Muscle layer of colon (tissue), 2 donors: ENCODE data around the gene SOSTDC1.

ENCODE experiments used
- H3K27ac ChIP-seq: one replicate; pipeline ENCODE4 v1.7.0; 2013; ENCODE audit warnings: low read depth, mild to moderate bottlenecking, low read length, moderate library complexity
- H3K27me3 ChIP-seq, 2 donors: one replicate each; pipeline ENCODE4 v1.7.0; 2013; ENCODE audit warnings: low read length in 2 of 2, mild to moderate bottlenecking in 2 of 2; ENCODE audit not compliant: insufficient read depth in 2 of 2, control insufficient read depth in 1 of 2
- H3K36me3 ChIP-seq: one replicate; pipeline ENCODE4 v1.7.0; 2013; ENCODE audit warnings: mild to moderate bottlenecking, low read length; ENCODE audit not compliant: insufficient read depth
- H3K4me1 ChIP-seq: one replicate; pipeline ENCODE4 v1.7.0; 2013; ENCODE audit warnings: mild to moderate bottlenecking, low read length; ENCODE audit not compliant: insufficient read depth
- H3K4me3 ChIP-seq, 2 donors: one replicate each; pipeline ENCODE4 v1.7.0; 2013; ENCODE audit warnings: low read length in 2 of 2, low read depth in 1 of 2, mild to moderate bottlenecking in 1 of 2, moderate library complexity in 1 of 2
- H3K9ac ChIP-seq: one replicate; pipeline ENCODE4 v1.7.0; 2013; ENCODE audit warnings: low read length
- H3K9me3 ChIP-seq: one replicate; pipeline ENCODE4 v1.7.0; 2013; ENCODE audit warnings: mild to moderate bottlenecking, low read length
- donor health status: abdominal sarcoma.
- donor health status: Adenocarcinoma of cecum.

The SOSTDC1 gene

DNA sequence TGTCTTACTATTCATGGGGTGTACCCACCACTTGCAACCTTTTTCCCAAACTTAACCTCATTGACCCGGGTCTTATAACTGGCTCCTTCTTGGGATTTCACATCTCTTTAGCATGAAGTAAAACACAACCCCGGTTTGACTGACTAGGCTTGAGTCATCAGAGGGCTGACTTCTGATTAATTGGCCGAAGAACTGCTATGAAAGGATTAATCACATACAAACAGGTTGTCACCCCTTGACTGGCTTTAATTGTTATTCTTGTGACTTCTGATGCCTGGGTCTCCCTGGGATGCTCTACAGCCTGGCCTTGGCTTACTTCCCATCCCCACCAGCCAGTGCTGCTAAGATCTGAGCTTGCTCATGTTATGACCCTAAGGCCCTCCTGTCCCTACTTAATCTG is 35.4 kb downstream of the SOSTDC1 start:
- no peaks in the 10 kb centered on the region for H3K36me3 ChIP-seq
- no peak overlapping the region for H3K9ac ChIP-seq
- no peaks in the 10 kb centered on the region for H3K27me3 ChIP-seq
- no peak overlapping the region for H3K4me3 ChIP-seq
- no peaks in the 10 kb centered on the region for H3K4me1 ChIP-seq
- H3K27ac ChIP-seq: no peak overlapping the region
- H3K9me3 ChIP-seq: no peaks in the 10 kb centered on the region

- Histone ChIP-seq H3K27me3 (no peaks in the 10 kb centered on the region), H3K36me3 (no peaks in the 10 kb centered on the region), H3K4me1 (no peaks in the 10 kb centered on the region), H3K4me3 (no peak overlapping the region), H3K27ac (no peak overlapping the region), H3K9me3 (no peaks in the 10 kb centered on the region), H3K9ac (no peak overlapping the region)
These were observed 36.9 kb downstream of the SOSTDC1 start for GRCh38 chr7:16428672-16429071.

DNA sequence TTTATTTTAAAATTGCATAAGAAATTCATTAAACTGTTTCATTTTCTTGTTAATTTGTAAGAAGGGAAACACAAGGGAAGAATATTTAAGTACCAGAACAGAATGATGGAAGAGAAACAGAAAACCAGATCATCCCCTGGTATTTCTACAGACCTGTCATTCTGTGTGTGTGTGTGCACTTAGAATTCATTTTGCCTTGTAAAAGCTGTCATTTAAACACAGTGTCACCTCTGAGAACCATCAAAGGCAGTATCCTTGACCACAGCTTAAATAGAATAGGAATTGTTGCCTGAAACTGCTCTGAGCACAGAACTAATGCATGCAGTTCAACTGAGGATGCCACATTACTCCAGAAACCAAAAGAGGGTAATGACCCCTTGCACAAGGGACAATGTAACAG is 37.4 kb downstream of the SOSTDC1 start:
- no peaks in the 10 kb centered on the region for H3K36me3 ChIP-seq

DNA sequence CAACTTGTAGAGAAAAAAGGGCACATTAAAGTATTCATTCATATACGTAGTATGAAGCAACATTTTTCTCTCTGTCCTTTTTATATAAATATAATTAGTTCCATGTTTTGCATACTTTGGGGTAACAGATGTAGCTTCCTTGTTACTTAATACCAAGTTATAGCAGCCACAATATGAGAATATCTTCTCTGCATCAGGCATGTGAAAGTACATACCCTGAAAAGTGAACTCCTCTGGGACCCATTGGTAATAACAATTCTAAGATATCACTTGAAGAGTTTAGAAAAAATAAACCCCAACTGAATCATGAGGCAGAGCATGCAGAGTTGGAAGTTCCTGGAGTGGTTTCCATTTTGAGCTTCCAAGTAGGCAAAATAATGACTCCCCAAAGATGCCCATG is 41.8 kb downstream of the SOSTDC1 start:
- Histone ChIP-seq H3K9me3 (no peaks in the 10 kb centered on the region), H3K4me1 (peaks cover 24% of the 10 kb centered on the region), H3K27me3 (no peaks in the 10 kb centered on the region), H3K4me3 (no peak overlapping the region), H3K9ac (no peak overlapping the region), H3K36me3 (no peaks in the 10 kb centered on the region), H3K27ac (no peak overlapping the region)

More for the DNA sequence above, 37.4 kb downstream of the SOSTDC1 start:
- no peak overlapping the region for H3K27ac ChIP-seq
- no peaks in the 10 kb centered on the region for H3K4me1 ChIP-seq
- H3K9me3 ChIP-seq: no peaks in the 10 kb centered on the region
- no peak overlapping the region for H3K4me3 ChIP-seq
- H3K27me3 ChIP-seq: no peaks in the 10 kb centered on the region
- no peak overlapping the region for H3K9ac ChIP-seq

GRCh38 chr7:16422917-16423316 is 42.6 kb downstream of the SOSTDC1 start:
- Histone ChIP-seq H3K27ac (peak overlapping the region; percentile 13), H3K9ac (no peak overlapping the region), H3K9me3 (no peaks in the 10 kb centered on the region), H3K4me3 (no peak overlapping the region), H3K36me3 (no peaks in the 10 kb centered on the region), H3K4me1 (peaks cover 24% of the 10 kb centered on the region), H3K27me3 (no peaks in the 10 kb centered on the region)

- Histone ChIP-seq H3K27me3 (no peaks in the 10 kb centered on the region), H3K9me3 (no peaks in the 10 kb centered on the region), H3K27ac (peak overlapping the region; percentile 94), H3K4me3 (peak overlapping the region in 1 of 2 donors; percentile 65), H3K9ac (peak overlapping the region; percentile 59), H3K4me1 (peaks cover 24% of the 10 kb centered on the region), H3K36me3 (no peaks in the 10 kb centered on the region)
These were observed 43.5 kb downstream of the SOSTDC1 start for GRCh38 chr7:16422103-16422435.

DNA sequence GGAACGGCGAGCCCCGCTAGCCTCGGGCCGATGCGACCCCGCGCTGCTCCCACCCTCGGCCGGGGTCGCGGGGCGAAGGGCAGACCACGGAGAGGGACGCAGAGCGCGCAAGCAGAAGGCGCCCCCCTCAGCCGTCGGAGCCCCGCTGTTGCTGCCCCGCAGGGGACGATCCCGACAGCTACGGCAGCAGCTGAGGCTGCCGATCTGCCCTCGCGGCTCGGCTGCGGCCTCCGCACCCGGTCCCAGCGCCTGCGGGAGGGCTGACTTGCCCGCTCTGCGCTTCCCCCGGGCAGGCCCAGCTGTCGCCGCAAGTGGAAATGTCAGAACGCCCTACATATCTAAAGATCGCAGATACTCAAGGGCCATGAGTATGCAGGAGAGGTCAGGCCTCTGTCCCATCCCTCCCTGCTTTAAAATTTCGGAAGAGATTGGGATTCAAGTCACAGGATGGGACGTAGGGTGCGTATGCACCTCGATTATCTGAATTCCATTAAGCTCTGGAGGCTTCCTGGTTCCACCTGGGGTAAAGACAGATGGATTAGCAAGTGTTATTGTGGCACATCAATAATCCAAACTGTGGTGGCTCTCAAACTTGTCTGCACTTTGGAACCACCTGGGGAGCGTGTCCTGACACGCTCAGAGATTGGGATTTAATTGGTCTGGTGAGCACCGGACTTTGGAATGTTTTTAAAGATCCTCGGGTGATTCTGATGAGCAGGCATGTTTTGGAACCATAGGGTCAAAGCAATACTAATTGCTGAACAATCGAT is 44.0 kb downstream of the SOSTDC1 start, which contains the start of gene CRPPA:
CRPPA (minus strand) TSS at position 206 of the 770 bp plus-strand sequence. CDS start 216 bp downstream, outside the sequence.
- peak within 1 kb of the TSS; percentile 59 for H3K9ac ChIP-seq
- H3K27me3 ChIP-seq: no peaks in the 10 kb centered on the region
- peak within 1 kb of the TSS; percentile 47 to 65 for H3K4me3 ChIP-seq
- peaks cover 24% of the 10 kb centered on the region for H3K4me1 ChIP-seq
- H3K9me3 ChIP-seq: no peaks in the 10 kb centered on the region
- H3K27ac ChIP-seq: peak within 1 kb of the TSS; percentile 94
- no peaks in the 10 kb centered on the region for H3K36me3 ChIP-seq

GRCh38 chr7:16420649-16421332 is 44.7 kb downstream of the SOSTDC1 start:
- H3K27ac ChIP-seq: peak overlapping the region; percentile 94
- H3K9me3 ChIP-seq: no peaks in the 10 kb centered on the region
- H3K4me1 ChIP-seq: peaks cover 24% of the 10 kb centered on the region
- no peaks in the 10 kb centered on the region for H3K27me3 ChIP-seq
- H3K36me3 ChIP-seq: no peaks in the 10 kb centered on the region
- peak overlapping the region; percentile 47 to 65 for H3K4me3 ChIP-seq
- peak overlapping the region; percentile 59 for H3K9ac ChIP-seq

- peak overlapping the region; percentile 59 for H3K9ac ChIP-seq
- H3K4me1 ChIP-seq: peaks cover 24% of the 10 kb centered on the region
- H3K36me3 ChIP-seq: no peaks in the 10 kb centered on the region
- no peaks in the 10 kb centered on the region for H3K9me3 ChIP-seq
- H3K27ac ChIP-seq: peak overlapping the region; percentile 94
- H3K4me3 ChIP-seq: peak overlapping the region; percentile 47 to 65
- no peaks in the 10 kb centered on the region for H3K27me3 ChIP-seq
These were observed 45.2 kb downstream of the SOSTDC1 start for GRCh38 chr7:16420329-16420648.

DNA sequence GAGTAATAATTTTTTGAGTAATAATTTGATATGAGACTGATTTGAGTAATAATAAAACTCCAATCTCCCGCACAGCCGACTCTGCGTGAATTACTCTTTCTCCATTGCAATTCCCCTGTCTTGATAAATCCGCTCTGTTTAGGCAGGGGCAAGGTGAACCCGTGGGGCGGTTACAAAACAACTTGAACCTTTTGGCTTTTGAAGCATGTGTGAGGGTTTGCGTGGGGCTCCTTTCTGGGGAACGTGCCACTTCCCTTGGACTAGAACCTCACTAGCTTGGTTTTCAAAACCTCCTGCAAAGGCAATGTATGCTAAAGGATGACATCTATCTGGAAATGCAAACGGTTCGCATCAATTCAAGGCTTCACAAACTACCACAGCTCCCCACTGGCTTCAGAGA is 45.7 kb downstream of the SOSTDC1 start:
- Histone ChIP-seq H3K4me1 (peaks cover 24% of the 10 kb centered on the region), H3K27ac (peak overlapping the region; percentile 94), H3K9ac (peak overlapping the region; percentile 59), H3K27me3 (no peaks in the 10 kb centered on the region), H3K4me3 (peak overlapping the region in 1 of 2 donors; percentile 65), H3K36me3 (no peaks in the 10 kb centered on the region), H3K9me3 (no peaks in the 10 kb centered on the region)

DNA sequence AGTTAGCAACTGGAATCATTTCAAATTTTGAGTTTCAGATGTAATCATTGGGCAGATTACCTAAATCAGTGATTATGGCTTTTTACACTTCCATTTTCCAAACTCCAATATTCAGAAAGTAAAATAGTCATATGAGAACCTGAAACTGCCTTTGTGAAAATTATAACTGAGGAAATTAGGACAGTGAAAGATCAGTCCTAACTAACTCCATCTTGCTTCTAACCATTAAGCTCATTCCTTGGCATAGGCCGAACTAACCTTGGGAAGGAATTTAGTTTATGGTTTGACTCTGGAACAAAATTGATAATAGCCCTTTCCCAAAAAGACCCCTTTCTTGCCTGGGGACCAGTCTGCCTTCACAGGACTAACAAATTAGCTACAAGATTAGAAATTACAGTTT is 46.4 kb downstream of the SOSTDC1 start:
- Histone ChIP-seq H3K36me3 (no peaks in the 10 kb centered on the region), H3K4me1 (peaks cover 24% of the 10 kb centered on the region), H3K4me3 (no peak overlapping the region), H3K9ac (no peak overlapping the region), H3K9me3 (no peaks in the 10 kb centered on the region), H3K27me3 (no peaks in the 10 kb centered on the region), H3K27ac (no peak overlapping the region)

DNA sequence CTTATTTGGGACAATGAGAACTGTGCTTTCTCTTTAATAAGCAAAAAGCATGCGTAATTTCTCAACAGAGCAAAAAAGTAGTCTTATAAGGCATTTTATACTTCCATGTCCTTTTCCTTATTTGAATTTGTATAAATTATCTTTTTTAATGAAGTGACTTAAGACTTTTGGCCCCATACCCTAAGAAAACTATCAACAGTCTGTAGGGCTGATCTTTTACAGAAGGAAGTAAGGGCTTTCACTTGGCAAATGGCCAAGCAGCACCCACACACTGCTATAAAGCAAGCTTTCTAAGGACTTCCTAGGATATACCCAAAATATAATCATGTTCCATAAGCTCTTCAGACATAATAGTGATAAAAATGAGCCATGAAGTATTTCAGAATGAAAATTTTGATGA is 47.6 kb downstream of the SOSTDC1 start:
- H3K27me3 ChIP-seq: no peaks in the 10 kb centered on the region
- H3K27ac ChIP-seq: no peak overlapping the region
- no peaks in the 10 kb centered on the region for H3K36me3 ChIP-seq
- H3K9ac ChIP-seq: no peak overlapping the region
- no peak overlapping the region for H3K4me3 ChIP-seq
- H3K4me1 ChIP-seq: peaks cover 23% of the 10 kb centered on the region
- H3K9me3 ChIP-seq: no peaks in the 10 kb centered on the region
